Pancreas (tissue), 10 donors: ENCODE results near the gene ZP2. TPM values are rescaled to one million over a fixed set of nuclear protein-coding genes. Genes with fewer than 3 reads are reported as not detected.
"Not testable (repeated sequence)": the region's sequence is repeated elsewhere in the genome, so short reads cannot be mapped to it uniquely, and the experiment has no call there.

Source experiments
- ATAC-seq, 4 donors: fragments of 200-7000 bp; cut with Tn5 transposase; one replicate each; pipeline versions ENCODE4 v1.8.0 to v1.9.1; 2020; ENCODE audit warnings: mild to moderate bottlenecking in 4 of 4, moderate library complexity in 4 of 4
- DNase-seq, 6 donors: peaks; one replicate each; pipeline ENCODE4 v3.0.0-alpha.2; 2020
- FAIRE-seq: peaks from 2 replicates; lab custom pipeline; 2012; peaks lifted over from hg19 to GRCh38; lab: Jason Lieb, UNC
- H3K27ac ChIP-seq, 4 donors: fragments of 200-600 bp; sonication (generic); 1 replicate in 3 of 4; 2 replicates in 1 of 4; pipeline versions ENCODE4 v1.5.0 to v1.8.0; 2020
- H3K27me3 ChIP-seq, 4 donors: fragments of 200-600 bp; one replicate each; pipeline ENCODE4 v1.8.0; 2021
- H3K36me3 ChIP-seq, 3 donors: fragments of 200-600 bp; sonication (generic) in 1 of 3; one replicate each; pipeline versions ENCODE4 v1.5.0 to v1.8.0; 2020 to 2021
- H3K4me1 ChIP-seq, 3 donors: fragments of 200-600 bp; one replicate each; pipeline ENCODE4 v1.8.0; 2021
- H3K4me3 ChIP-seq, 4 donors: fragments of 200-600 bp; sonication (generic) in 2 of 4; one replicate each; pipeline versions ENCODE4 v1.5.0 to v1.8.0; 2020 to 2021
- H3K9me3 ChIP-seq, 4 donors: fragments of 200-600 bp; one replicate each; pipeline ENCODE4 v1.8.0; 2021
- CTCF ChIP-seq, 4 donors: fragments of 200-600 bp; sonication (generic) in 3 of 4; IDR thresholded peaks; one replicate each; pipeline versions ENCODE4 v1.5.0 to v1.8.0; 2021; ENCODE audit warnings: antibody characterized with exemption in 4 of 4
- WGBS, 2 donors: extraction: QIAGEN DNeasy Blood & Tissue Kit; methylation state at CpG; one replicate each; pipeline ENCODE4 v1.1.7; 2013; 5-methylcytosine and 5-hydroxymethylcytosine counted together
- intact Hi-C, 3 donors: fragments of 100-400 bp; cut with DNase I; formaldehyde crosslinking; loops; one replicate each; pipeline versions ENCODE4 v1.11.1 to v1.14.2; 2022
- polyA plus RNA-seq, 2 donors: library from polyadenylated mRNA; stranded (reverse); fragments of 200-250 nt; gene quantifications; one replicate each; pipeline ENCODE4 v1.2.3, GENCODE V29; 2013
- total RNA-seq, 6 donors: library from RNA; stranded (reverse); fragmentation: NEBNext Ultra II Directional in 4 of 6; extraction: Animal tissue kit (Norgen Biotek cat#: 25700) in 4 of 6; gene quantifications; one replicate each; pipeline versions ENCODE4 v1.2.1 to v1.2.4, GENCODE V29; 2021 to 2023
- donor health status: healthy with polysubstance abuse.
- donor health status: DM: no; HTN: no; CAD: no; lungs with moderate emphysema.
- donor health status: DM: no; HTN: no; CAD: no.
- donor health status: control.
- donor health status: control.
- donor health status: Bipolar disorder and iron deficiency.
- donor health status: DM: yes; HTN: yes; CAD: no.
- donor health status: DM: no; HTN: no; CAD: no.
- donor health status: DM: no; HTN: no; CAD: no.
- donor health status: DM: yes; HTN: yes; CAD: no.

ZP2 gene
- total and polyA plus RNA-seq, 8 donors = not detected

- Histone ChIP-seq H3K4me3 (no peak overlapping the region), H3K4me1 (no peaks in the 10 kb centered on the region), H3K27ac (no peak overlapping the region), H3K36me3 (no peaks in the 10 kb centered on the region), H3K9me3 (no peaks in the 10 kb centered on the region), H3K27me3 (no peaks in the 10 kb centered on the region)
- ATAC-seq (no peak), FAIRE-seq (no peak), DNase-seq (no peak)
- no peak for TF ChIP-seq CTCF (IDR thresholded peaks at IDR 0.05)
- WGBS, 2 donors = 50 to 61% methylated on average over 7 of the region's 7 CpGs
- intact Hi-C loops = no loop called here
Observed at GRCh38 chr16:21203155-21203797, 8.1 kb downstream of the ZP2 start.

GRCh38 chr16:21199607-21200218 is 11.7 kb downstream of the ZP2 start:
- H3K27ac ChIP-seq = no peak overlapping the region
- H3K27me3 ChIP-seq = no peaks in the 10 kb centered on the region
- FAIRE-seq = no peak
- 53 to 71% methylated on average over 5 of the region's 5 CpGs for WGBS, 2 donors
- H3K4me1 ChIP-seq = no peaks in the 10 kb centered on the region
- H3K9me3 ChIP-seq = no peaks in the 10 kb centered on the region
- no peaks in the 10 kb centered on the region for H3K36me3 ChIP-seq
- no peak for TF ChIP-seq CTCF (IDR thresholded peaks at IDR 0.05)
- DNase-seq = no peak
- no peak for ATAC-seq
- no peak overlapping the region for H3K4me3 ChIP-seq
- intact Hi-C loops = loop anchor here in 1 of 3 donors (10.0 kb wide), 1 partner anchor 95 kb away; no protein-coding TSS in a partner anchor

- intact Hi-C loops = loop anchor here in 1 of 3 donors (10.0 kb wide), 1 partner anchor 97 kb away; no protein-coding TSS in a partner anchor
- Histone ChIP-seq H3K4me3 (no peak overlapping the region), H3K4me1 (no peaks in the 10 kb centered on the region), H3K9me3 (no peaks in the 10 kb centered on the region), H3K27me3 (no peaks in the 10 kb centered on the region), H3K36me3 (no peaks in the 10 kb centered on the region), H3K27ac (no peak overlapping the region)
- no peak for ATAC-seq
- TF ChIP-seq CTCF (IDR thresholded peaks at IDR 0.05) = no peak
- FAIRE-seq = no peak
- no peak for DNase-seq
- WGBS, 2 donors = 70 to 81% methylated on average over 3 of the region's 3 CpGs
Observed at GRCh38 chr16:21197621-21198020, 13.8 kb downstream of the ZP2 start.

GRCh38 chr16:21197112-21197511 is 14.3 kb downstream of the ZP2 start:
- no peak for TF ChIP-seq CTCF (IDR thresholded peaks at IDR 0.05)
- H3K4me1 ChIP-seq = no peaks in the 10 kb centered on the region
- WGBS, 2 donors = 69 to 73% methylated on average over 1 of the region's 1 CpG
- intact Hi-C loops = loop anchor here in 1 of 3 donors (10.0 kb wide), 1 partner anchor 98 kb away; no protein-coding TSS in a partner anchor
- no peaks in the 10 kb centered on the region for H3K9me3 ChIP-seq
- H3K4me3 ChIP-seq = no peak overlapping the region
- no peaks in the 10 kb centered on the region for H3K27me3 ChIP-seq
- no peak overlapping the region for H3K27ac ChIP-seq
- DNase-seq (no peak), FAIRE-seq (no peak), ATAC-seq (no peak)
- no peaks in the 10 kb centered on the region for H3K36me3 ChIP-seq

- not testable (repeated sequence) for FAIRE-seq, H3K4me1 ChIP-seq, H3K36me3 ChIP-seq, DNase-seq, ATAC-seq, H3K4me3 ChIP-seq, H3K27me3 ChIP-seq, H3K9me3 ChIP-seq, H3K27ac ChIP-seq
- 80 to 84% methylated on average over 8 of the region's 8 CpGs for WGBS, 2 donors
- intact Hi-C loops = loop anchor here in 1 of 3 donors (10.0 kb wide), 1 partner anchor 99 kb away; no protein-coding TSS in a partner anchor
Observed at GRCh38 chr16:21195330-21195729, 16.0 kb downstream of the ZP2 start.
